Ramos (cell line): ENCODE data around the gene PHACTR3.

Experiments used
- in situ Hi-C: fragments of 300-500 bp; cut with MboI; formaldehyde crosslinking; loops from one replicate; pipeline ENCODE4 v1.14.3; 2022; ENCODE audit warnings: low sequenced_read_pairs; ENCODE audit not compliant: unreplicated experiment

Gene PHACTR3

GRCh38 chr20:59819496-59820203 lies 215.3 kb downstream of the PHACTR3 start:
- in situ Hi-C loops, result no loop called here

GRCh38 chr20:59820204-59821041 lies 216.1 kb downstream of the PHACTR3 start:
- in situ Hi-C loops, result no loop called here

DNA sequence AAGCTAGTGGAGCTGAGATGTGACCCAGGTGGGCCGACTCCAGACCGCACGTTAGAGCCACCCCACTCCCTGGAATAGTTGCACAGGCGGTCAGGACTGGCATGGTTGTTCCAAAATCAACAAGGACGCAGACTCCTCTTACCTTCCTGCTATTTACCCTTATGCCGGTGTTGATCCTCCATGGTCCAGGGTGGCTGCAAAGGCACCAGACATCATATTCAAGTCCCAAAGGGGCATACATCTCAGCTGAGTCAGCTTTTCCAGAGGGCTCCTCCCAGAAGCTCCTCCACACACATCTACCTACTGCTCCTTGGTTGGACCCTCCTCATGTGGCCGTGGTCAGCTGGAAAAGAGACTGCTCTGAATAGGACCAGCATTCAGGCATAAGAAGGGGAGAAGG lies 216.9 kb downstream of the PHACTR3 start:
- in situ Hi-C loops, result no loop called here

GRCh38 chr20:59821788-59822187 lies 217.4 kb downstream of the PHACTR3 start:
- in situ Hi-C loops, result no loop called here

GRCh38 chr20:59822291-59823029 lies 218.1 kb downstream of the PHACTR3 start:
- in situ Hi-C loops, result no loop called here

DNA sequence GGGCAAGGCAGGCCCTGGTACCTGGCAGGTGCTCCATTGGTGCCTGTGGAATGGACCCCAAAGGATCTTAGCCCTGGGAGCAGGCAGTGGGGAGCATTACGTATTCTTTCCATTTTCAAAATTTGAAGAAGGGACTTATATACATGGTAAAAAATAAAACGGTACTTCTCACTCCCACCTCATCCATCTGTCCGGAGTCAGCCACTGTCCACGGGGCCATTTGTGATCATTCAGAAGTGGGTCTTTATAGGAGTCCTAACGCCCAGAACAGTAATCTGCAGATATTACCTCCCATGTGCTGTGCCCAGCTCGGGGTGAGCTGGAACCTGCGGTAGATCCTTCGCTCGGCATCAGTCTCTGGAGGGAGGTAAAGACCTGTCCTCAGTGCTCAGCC lies 218.7 kb downstream of the PHACTR3 start:
- in situ Hi-C loops, result no loop called here

DNA sequence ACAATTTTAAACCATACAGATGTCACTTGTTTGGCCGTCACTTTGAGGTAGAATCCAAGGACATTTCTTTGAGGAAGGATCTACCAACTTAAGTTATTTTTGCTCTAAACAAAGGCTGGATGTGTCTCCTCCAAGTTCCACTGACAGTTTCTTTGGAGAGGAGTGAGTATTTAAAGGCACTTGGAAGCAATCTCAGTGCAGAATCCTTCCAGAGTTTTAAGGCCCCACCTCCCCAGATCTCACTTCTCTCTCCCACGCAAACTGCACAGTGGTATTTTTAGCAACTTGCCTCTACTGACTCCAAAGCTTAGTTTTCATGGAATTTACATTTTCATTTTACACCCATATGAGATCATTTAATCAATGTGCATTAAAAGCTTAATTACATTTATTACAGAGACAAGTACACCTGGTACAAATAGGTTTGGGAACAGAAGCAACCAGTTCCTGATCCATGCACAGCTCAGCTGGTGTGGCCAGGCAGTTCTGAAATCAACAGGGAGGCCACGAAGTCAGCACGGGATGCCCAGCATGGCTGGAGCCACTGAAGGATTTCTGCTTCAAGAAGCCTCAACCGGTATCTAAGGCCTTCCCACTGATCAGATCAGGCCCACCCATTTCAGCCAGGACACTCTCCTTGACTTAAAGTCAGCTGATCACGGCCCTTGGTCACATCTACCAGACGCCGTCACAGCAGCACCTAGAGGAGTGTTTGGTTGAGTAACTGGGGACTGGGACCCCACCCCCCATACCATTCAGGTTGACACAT lies 219.3 kb downstream of the PHACTR3 start:
- in situ Hi-C loops, result no loop called here

DNA sequence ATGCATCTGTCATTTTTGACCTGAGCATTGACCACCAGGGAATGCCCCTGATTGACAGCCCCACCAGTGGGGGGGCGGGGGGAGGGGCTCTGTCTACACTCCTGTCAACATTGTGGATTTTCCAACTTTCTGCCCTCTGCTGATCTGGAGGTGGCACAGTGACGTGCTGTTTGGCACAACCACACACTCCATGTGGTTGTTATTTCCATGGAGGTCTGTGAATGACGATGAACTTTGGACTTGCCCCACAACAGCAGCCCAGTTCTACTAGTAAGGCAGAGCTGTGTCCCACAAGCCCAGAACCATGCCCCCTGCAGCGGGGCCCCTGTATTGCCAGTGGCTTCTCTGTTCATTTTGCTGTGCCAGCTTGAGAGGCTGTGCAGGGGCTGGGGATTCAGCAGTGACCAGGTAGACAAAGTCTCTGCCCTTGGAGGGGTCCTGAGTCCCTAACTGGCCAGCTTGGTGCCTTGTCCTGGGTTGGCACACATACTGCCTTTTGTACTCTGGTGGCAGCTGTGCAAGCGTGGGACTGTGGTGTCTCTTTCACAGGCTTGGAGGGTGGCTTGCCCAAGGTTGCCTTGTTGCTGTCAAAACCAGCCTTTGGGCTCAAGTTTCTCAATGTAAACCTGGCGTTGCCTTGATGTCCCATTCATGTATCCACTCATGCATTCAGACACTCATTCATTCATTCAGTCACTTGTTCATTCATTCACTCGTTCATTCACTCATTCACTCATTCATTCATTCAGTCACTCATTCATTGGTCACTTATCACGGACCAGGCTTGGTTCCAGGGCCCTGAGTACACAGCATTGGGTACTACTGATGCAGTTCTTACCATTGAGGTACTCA lies 220.6 kb downstream of the PHACTR3 start:
- in situ Hi-C loops, result no loop called here

DNA sequence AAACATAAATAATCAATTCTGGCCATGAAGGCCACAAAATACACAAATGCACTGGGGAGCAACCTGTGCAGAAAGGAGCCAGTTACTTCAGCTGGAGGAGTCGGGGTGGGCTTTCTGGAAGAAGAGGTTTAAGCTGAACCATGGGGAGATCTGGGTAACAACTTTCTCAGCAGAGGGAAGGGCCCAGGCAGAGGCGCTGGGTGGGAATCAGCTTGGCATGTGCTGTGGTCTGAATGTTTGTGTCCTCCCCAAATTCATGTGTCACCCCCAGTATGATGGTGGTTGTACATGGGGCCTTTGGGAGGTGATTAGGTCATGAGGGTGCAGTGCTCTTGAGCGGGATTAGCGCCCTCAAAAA lies 221.2 kb downstream of the PHACTR3 start:
- in situ Hi-C loops, result no loop called here

DNA sequence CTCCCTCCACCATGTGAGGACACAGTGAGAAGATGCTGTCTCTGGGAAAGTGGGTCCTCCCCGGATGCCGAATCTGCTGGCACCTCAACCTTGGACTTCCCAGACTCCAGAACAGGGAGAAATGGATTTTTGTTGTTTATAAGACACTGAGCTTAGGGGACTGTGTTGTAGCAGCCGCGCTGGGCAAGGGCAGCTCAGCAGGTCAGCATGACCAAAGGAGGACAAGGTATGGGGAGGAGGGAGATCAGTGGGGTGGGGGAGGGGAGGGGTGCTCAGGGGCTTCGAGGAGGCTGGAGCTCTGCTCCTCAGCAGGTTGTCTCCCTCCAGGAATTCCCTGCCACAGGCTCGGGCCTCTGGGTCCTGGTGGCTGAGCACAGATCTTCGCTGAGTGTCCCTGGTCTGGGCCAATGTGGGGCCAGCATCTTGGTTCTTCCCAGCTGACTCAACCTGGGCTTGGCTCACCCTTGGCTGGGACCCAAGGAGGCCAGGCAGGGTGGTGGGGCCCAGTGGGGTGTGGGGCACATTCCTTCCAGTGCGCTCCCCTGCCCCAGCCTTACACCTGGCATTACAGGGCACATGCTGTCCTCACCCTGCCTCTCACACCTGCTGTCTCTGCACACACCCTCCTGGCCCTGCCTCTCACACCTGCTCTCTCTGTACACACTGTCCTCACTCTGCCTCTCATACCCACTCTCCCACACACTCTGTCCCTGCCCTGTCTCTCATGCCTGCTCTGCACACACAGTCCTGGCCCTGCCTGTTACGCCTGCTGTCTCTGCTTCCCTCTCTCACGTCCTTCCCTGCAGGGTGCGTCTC lies 221.8 kb downstream of the PHACTR3 start:
- in situ Hi-C loops, result no loop called here

DNA sequence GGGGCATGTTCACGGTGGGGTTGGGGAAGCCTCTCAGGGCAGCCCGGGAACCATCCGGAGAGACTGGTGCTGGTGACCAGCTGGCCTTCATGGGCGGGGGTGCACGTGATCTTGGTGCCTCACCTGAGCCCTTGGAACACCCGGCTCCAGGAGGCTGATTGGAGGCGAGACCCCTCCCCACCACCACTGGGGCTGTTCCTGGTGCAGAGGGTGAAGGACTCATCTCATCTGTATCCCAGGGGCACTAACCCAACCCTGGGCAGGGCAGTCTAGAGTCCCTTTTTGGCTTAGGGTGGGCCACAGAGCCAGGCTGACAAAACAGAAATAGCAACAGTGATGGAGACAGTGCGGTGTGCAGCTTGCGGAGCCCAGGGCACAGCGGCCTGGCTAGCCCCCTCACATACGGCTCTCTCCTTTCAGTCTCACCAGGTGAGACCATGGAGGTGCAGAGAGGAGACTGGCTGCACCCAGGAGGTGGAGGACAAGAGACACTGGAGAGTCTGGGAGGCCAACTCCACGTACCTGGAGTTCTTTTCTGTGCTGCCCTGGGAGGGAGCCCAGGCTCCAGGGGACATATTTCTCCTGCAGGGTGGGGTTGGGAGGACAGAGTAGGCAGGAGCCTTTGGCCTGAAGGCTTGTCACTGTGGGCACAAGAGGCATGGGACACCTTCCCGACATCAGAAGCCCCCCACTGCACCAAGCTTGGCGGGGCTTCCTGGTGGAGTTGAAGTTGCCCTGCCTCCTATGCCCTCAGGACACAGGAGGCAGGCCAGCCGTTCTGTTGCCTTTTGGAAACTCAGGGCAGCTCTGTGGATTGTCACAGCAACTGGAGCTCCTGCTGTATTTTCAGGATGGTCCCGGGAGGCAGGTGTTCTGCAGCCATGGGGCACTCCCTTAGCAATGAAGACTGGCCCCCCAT lies 223.1 kb downstream of the PHACTR3 start:
- in situ Hi-C loops, result no loop called here

DNA sequence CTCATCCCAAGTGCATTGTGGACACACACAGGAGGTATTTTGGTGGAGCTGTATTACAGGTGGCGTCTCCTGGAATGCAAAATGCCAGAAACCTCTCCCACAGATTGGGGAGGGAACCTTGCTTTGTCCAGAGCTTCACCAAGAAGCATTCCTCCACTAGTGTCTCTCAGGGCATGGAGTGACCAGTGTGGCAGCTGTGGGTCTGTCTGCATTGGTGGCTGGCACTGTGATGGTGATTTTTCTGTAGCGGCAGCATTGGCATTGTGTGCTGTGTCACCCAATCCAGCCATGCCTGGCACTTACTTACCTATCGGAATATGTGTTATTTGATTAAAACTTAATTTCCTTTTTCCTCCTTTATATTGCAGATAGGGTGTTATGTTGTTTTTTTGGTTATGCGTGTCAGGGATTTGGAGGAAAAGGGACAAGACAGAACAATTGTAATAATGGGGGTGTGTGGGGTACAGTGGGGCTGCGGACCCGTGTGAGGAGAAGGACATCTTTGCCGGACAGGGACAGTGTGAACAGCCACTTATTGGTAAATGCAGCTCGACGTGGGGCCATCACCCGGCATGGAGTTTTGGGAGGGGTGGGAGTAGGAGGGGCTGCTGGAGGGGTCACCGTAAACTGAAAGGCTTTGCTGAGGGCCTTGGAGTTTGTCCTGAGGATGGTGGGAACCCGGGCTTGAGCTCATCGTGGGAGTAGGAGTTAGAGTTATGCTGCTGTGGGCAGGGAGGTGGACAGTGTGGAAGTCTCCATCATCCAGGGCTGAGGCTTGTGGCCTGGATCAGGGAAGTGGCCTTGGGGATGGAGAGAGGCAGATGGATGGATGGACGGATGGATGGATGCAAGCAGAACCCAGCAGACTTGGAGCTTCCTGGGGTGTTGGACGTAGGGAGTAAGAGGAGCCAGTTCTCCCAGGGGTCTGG lies 224.0 kb downstream of the PHACTR3 start:
- in situ Hi-C loops, result no loop called here

- in situ Hi-C loops, result no loop called here
Observed at GRCh38 chr20:59829054-59829785, 224.9 kb downstream of the PHACTR3 start.

- in situ Hi-C loops, result no loop called here
Observed at GRCh38 chr20:59829786-59830664, 225.7 kb downstream of the PHACTR3 start.

- in situ Hi-C loops, result no loop called here
Observed at GRCh38 chr20:59830665-59831023, 226.3 kb downstream of the PHACTR3 start.
